GM21576 (cell line): ENCODE measurements around the gene CDC20B.

Experiments used
- ATAC-seq: cut with Tn5 transposase; IDR thresholded peaks from one replicate; pipeline ENCODE4 v1.9.1; 2021; ENCODE audit warnings: mild to moderate bottlenecking, moderate library complexity; ENCODE audit not compliant: unreplicated experiment

The CDC20B gene

GRCh38 chr5:55172937-55173686, at the start of gene CDC20B:
CDC20B (minus strand) TSS chr5:55173177; CDS start chr5:55173000, 177 bp downstream.
- peak; percentile 69 for ATAC-seq

- ATAC-seq: no peak
These were observed 49.4 kb upstream of the CDC20B start for GRCh38 chr5:55222092-55222984.

- no peak for ATAC-seq
These were observed 47.6 kb upstream of the CDC20B start for GRCh38 chr5:55220433-55221185.

- no peak for ATAC-seq
These were observed 46.8 kb upstream of the CDC20B start for GRCh38 chr5:55219770-55220169.

- no peak for ATAC-seq
These were observed 46.0 kb upstream of the CDC20B start for GRCh38 chr5:55218967-55219366.

- ATAC-seq: no peak
These were observed 38.4 kb upstream of the CDC20B start for GRCh38 chr5:55211184-55211874.

- no peak for ATAC-seq
These were observed 32.0 kb upstream of the CDC20B start for GRCh38 chr5:55205001-55205400.

GRCh38 chr5:55191165-55191564, 18.2 kb upstream of the CDC20B start:
- no peak for ATAC-seq

- no peak for ATAC-seq
These were observed 15.9 kb upstream of the CDC20B start for GRCh38 chr5:55188656-55189540.

GRCh38 chr5:55187370-55187769, 14.4 kb upstream of the CDC20B start:
- ATAC-seq: no peak

- ATAC-seq: no peak
These were observed 7.0 kb upstream of the CDC20B start for GRCh38 chr5:55180016-55180415.

GRCh38 chr5:55177078-55177477, 4.1 kb upstream of the CDC20B start:
- no peak for ATAC-seq

GRCh38 chr5:55176176-55176818, 3.3 kb upstream of the CDC20B start:
- no peak for ATAC-seq

GRCh38 chr5:55175781-55176175, 2.8 kb upstream of the CDC20B start:
- ATAC-seq: no peak

- peak; percentile 11 for ATAC-seq
These were observed 782 bp upstream of the CDC20B start for GRCh38 chr5:55173687-55174230.

GRCh38 chr5:55172051-55172899, 702 bp downstream of the CDC20B start:
- ATAC-seq: peak; percentile 64

- ATAC-seq: no peak
These were observed 1.5 kb downstream of the CDC20B start for GRCh38 chr5:55171471-55171870.

- ATAC-seq: no peak
These were observed 10.3 kb downstream of the CDC20B start for GRCh38 chr5:55162666-55163065.
